Peyer's patch (tissue), 4 donors: ENCODE data around the gene ABCA7.

Experiments used
- POLR2A ChIP-seq, 2 donors: fragments of 450-650 bp; IDR thresholded peaks; one replicate each; pipeline ENCODE4 v1.5.1; 2017; ENCODE audit warnings: antibody characterized with exemption in 2 of 2, mild to moderate bottlenecking in 2 of 2, moderate library complexity in 2 of 2
- TF ChIP-seq, protein P1 (sequence below), 6 experiments: fragments of 450-650 bp in 4 of 6; fragments of 200-600 bp in 2 of 6; sonication (generic) in 1 of 6; IDR thresholded peaks; one replicate each; pipeline ENCODE4 v1.5.1; 2017 to 2019; ENCODE audit warnings: antibody characterized with exemption in 6 of 6, mild to moderate bottlenecking in 3 of 6, moderate library complexity in 1 of 6

DNA sequence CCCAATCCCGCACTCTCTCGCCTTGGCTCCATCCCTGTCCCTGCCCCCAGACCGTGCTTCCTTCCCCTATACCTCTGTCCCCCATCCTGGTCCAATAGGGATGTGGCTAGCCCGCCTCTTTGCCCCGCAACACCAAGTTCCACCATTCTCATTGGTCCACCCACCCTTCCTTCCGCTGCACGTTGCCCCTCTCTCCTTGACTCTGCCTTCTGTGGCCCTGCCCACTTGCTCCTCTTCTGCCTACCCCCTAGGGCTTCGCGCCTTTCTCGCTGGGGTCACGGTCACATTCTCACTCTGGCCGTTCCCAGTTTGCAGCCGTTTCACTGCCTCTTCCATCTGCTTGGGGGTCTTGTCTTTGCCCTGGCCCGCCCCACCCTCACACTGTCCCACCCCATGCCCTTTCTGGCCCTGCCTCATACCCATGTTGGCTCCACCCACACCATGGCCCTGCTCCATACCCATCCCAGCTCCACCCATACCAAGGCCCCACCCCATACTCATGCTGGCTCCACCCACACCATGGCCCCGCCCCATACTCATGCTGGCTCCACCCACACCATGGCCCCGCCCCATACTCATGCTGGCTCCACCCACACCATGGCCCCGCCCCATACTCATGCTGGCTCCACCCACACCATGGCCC lies 22.6 kb downstream of the ABCA7 start:
- TF ChIP-seq, protein P1, sequence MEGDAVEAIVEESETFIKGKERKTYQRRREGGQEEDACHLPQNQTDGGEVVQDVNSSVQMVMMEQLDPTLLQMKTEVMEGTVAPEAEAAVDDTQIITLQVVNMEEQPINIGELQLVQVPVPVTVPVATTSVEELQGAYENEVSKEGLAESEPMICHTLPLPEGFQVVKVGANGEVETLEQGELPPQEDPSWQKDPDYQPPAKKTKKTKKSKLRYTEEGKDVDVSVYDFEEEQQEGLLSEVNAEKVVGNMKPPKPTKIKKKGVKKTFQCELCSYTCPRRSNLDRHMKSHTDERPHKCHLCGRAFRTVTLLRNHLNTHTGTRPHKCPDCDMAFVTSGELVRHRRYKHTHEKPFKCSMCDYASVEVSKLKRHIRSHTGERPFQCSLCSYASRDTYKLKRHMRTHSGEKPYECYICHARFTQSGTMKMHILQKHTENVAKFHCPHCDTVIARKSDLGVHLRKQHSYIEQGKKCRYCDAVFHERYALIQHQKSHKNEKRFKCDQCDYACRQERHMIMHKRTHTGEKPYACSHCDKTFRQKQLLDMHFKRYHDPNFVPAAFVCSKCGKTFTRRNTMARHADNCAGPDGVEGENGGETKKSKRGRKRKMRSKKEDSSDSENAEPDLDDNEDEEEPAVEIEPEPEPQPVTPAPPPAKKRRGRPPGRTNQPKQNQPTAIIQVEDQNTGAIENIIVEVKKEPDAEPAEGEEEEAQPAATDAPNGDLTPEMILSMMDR (IDR thresholded peaks at IDR 0.05) = no peak
- no peak for TF ChIP-seq POLR2A (IDR thresholded peaks at IDR 0.05)
